Stimulated activated CD8-positive, alpha-beta memory T cell treated with anti-CD3 and anti-CD28 coated beads, Interleukin-7, amount 100 ng/mL, for 24 hours (primary cell): ENCODE measurements around the gene SIGLEC6.

Experiments used
- DNase-seq: peaks from one replicate; pipeline ENCODE4 v3.0.0-alpha.2; 2020; ENCODE audit warnings: low read depth

SIGLEC6 gene

GRCh38 chr19:51531349-51532315, at the start of gene SIGLEC6:
Gene SIGLEC6 (minus strand): TSS chr19:51531670. CDS start chr19:51531648, 22 bp downstream.
- DNase-seq, result no peak

GRCh38 chr19:51576850-51577249, 45.4 kb upstream of the SIGLEC6 start:
- no peak for DNase-seq

GRCh38 chr19:51573331-51573730, 41.9 kb upstream of the SIGLEC6 start:
- DNase-seq, result no peak

- DNase-seq, result no peak
Observed at GRCh38 chr19:51572908-51573307, 41.4 kb upstream of the SIGLEC6 start.

GRCh38 chr19:51572410-51572809, 40.9 kb upstream of the SIGLEC6 start:
- DNase-seq, result no peak

GRCh38 chr19:51571599-51571998, 40.1 kb upstream of the SIGLEC6 start:
- DNase-seq, result no peak

- DNase-seq, result peak; percentile 75
Observed at GRCh38 chr19:51570962-51571575, 39.6 kb upstream of the SIGLEC6 start, which contains the start of gene ZNF175. Gene ZNF175 (plus strand): TSS chr19:51571283. CDS start chr19:51573330, 2,047 bp downstream.

- DNase-seq, result no peak
Observed at GRCh38 chr19:51568456-51568855, 37.0 kb upstream of the SIGLEC6 start.

- no peak for DNase-seq
Observed at GRCh38 chr19:51567583-51567982, 36.1 kb upstream of the SIGLEC6 start.

- no peak for DNase-seq
Observed at GRCh38 chr19:51566489-51567100, 35.1 kb upstream of the SIGLEC6 start.

- DNase-seq, result no peak
Observed at GRCh38 chr19:51565583-51565982, 34.1 kb upstream of the SIGLEC6 start.

- DNase-seq, result no peak
Observed at GRCh38 chr19:51564791-51565190, 33.3 kb upstream of the SIGLEC6 start.

GRCh38 chr19:51560339-51560738, 28.9 kb upstream of the SIGLEC6 start:
- DNase-seq, result no peak

GRCh38 chr19:51559240-51559639, 27.8 kb upstream of the SIGLEC6 start:
- DNase-seq, result no peak

- no peak for DNase-seq
Observed at GRCh38 chr19:51552996-51553725, 21.7 kb upstream of the SIGLEC6 start.

GRCh38 chr19:51552608-51552995, 21.1 kb upstream of the SIGLEC6 start:
- DNase-seq, result no peak

GRCh38 chr19:51551673-51552432, 20.4 kb upstream of the SIGLEC6 start:
- no peak for DNase-seq

- DNase-seq, result no peak
Observed at GRCh38 chr19:51550848-51551672, 19.6 kb upstream of the SIGLEC6 start.

- no peak for DNase-seq
Observed at GRCh38 chr19:51549533-51550324, 18.3 kb upstream of the SIGLEC6 start.
